MCF 10A (cell line): ENCODE results near the gene ANKRD6. TPM values are rescaled to one million over a fixed set of nuclear protein-coding genes. Genes with fewer than 3 reads are reported as not detected.

ENCODE experiments used
- BruUV-seq: library from RNA; stranded (reverse); fragments of 400-500 nt; replicated peaks from 2 replicates; lab custom pipeline; 2021; lab: Mats Ljungman, UMichigan
- CTCF ChIA-PET: fragments of 300-600 bp; sonication (Branson Sonifier 250); formaldehyde crosslinking; extraction: SDS; loops from one replicate; lab custom pipeline; 2021; ENCODE audit warnings: antibody characterized with exemption, inconsistent platforms; lab: Yijun Ruan, JAX
- POLR2A ChIA-PET: fragments of 300-600, 350-650 bp; sonication (Branson Sonifier 250); formaldehyde crosslinking; extraction: SDS; loops from one replicate; lab custom pipeline; 2020; ENCODE audit warnings: antibody characterized with exemption, inconsistent platforms; lab: Yijun Ruan, JAX
- DNase-seq: peaks from one replicate; pipeline ENCODE4 v3.0.0-alpha.2; 2018; ENCODE audit not compliant: unreplicated experiment
- H3K27ac Mint-ChIP-seq: one replicate; pipeline ENCODE4 v1.8.0; 2022; ENCODE audit warnings: mild to moderate bottlenecking, low read depth, mixed read lengths; ENCODE audit not compliant: unreplicated experiment
- H3K27me3 Mint-ChIP-seq: one replicate; pipeline ENCODE4 v1.8.0; 2022; ENCODE audit warnings: mixed read lengths; ENCODE audit not compliant: insufficient read depth, unreplicated experiment
- H3K36me3 Mint-ChIP-seq: one replicate; pipeline ENCODE4 v1.8.0; 2022; ENCODE audit warnings: mild to moderate bottlenecking, moderate library complexity, mixed read lengths; ENCODE audit not compliant: insufficient read depth, unreplicated experiment
- H3K4me1 Mint-ChIP-seq: one replicate; pipeline ENCODE4 v1.8.0; 2022; ENCODE audit warnings: mixed read lengths; ENCODE audit not compliant: insufficient read depth, unreplicated experiment
- H3K4me3 Mint-ChIP-seq: one replicate; pipeline ENCODE4 v1.8.0; 2022; ENCODE audit warnings: mild to moderate bottlenecking, moderate library complexity, mixed read lengths; ENCODE audit not compliant: unreplicated experiment
- H3K9me3 Mint-ChIP-seq: one replicate; pipeline ENCODE4 v1.8.0; 2022; ENCODE audit warnings: mixed read lengths; ENCODE audit not compliant: unreplicated experiment
- CTCF ChIP-seq: fragments of 200-600 bp; IDR thresholded peaks from one replicate; pipeline ENCODE4 v1.8.0; 2022; ENCODE audit warnings: antibody characterized with exemption, mild to moderate bottlenecking; ENCODE audit not compliant: unreplicated experiment
- intact Hi-C: fragments of 100-400 bp; cut with micrococcal nuclease; formaldehyde crosslinking; loops from 2 replicates; pipeline ENCODE4 v1.14.1; 2022
- total RNA-seq: library from RNA; stranded (reverse); gene quantifications from 2 replicates; pipeline ENCODE4 v1.2.3, GENCODE V29; 2022

Gene ANKRD6
- total RNA-seq, 1 experiment from 2014 or later: 2.1 TPM

- no peak for DNase-seq
- ChIA-PET CTCF (interaction anchor here (0.6 to 2.3 kb wide), 4 partner anchors 28 to 38 kb away, joined by 3 to 8 read pairs (median 4); no protein-coding TSS in a partner anchor), POLR2A (interaction anchor here (1.1 kb wide), 1 partner anchor 33 kb away, joined by 3 read pairs; no protein-coding TSS in a partner anchor)
- Mint-ChIP-seq H3K36me3 (no peaks in the 10 kb centered on the region), H3K27me3 (peaks cover 33% of the 10 kb centered on the region), H3K4me3 (no peak overlapping the region), H3K4me1 (no peaks in the 10 kb centered on the region), H3K27ac (no peak overlapping the region), H3K9me3 (no peaks in the 10 kb centered on the region)
- no TSS peak for BruUV-seq
- intact Hi-C loops: no loop called here
- no peak for TF ChIP-seq CTCF
Measured at GRCh38 chr6:89404512-89404911, 28.4 kb upstream of the ANKRD6 start.

DNA sequence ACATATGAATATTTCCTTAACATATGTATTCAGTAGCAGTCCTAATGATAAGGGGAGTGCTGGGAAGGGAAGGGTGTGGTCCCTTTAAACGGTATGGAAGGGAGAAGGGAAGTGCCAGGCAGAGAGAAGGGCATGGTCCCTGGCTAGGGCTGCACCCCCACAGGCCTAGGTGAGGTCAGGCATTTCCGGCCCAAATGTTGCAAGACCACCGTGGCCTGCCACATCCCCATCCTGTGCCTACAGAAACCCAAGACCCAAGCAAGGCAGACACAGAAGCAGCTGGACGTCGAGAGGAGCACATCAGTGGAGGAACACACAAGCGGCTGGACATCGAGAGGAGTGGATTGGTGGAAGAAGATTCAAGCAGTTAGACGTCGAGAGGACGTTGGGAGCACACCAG, 26.8 kb upstream of the ANKRD6 start:
- POLR2A ChIA-PET: no interaction called here
- Mint-ChIP-seq H3K27me3 (peaks cover 30% of the 10 kb centered on the region), H3K4me3 (no peak overlapping the region), H3K36me3 (no peaks in the 10 kb centered on the region), H3K4me1 (no peaks in the 10 kb centered on the region), H3K27ac (no peak overlapping the region), H3K9me3 (no peaks in the 10 kb centered on the region)
- CTCF ChIA-PET: no interaction called here
- intact Hi-C loops: no loop called here
- no peak for TF ChIP-seq CTCF
- no peak for DNase-seq
- no TSS peak for BruUV-seq

- Mint-ChIP-seq H3K9me3 (no peaks in the 10 kb centered on the region), H3K36me3 (no peaks in the 10 kb centered on the region), H3K27ac (no peak overlapping the region), H3K4me3 (no peak overlapping the region), H3K27me3 (peaks cover 21% of the 10 kb centered on the region), H3K4me1 (no peaks in the 10 kb centered on the region)
- TF ChIP-seq CTCF: no peak
- DNase-seq: no peak
- intact Hi-C loops: no loop called here
- CTCF ChIA-PET: interaction anchor here (0.7 to 0.9 kb wide), 2 partner anchors 37 to 67 kb away, joined by 3 to 5 read pairs; no protein-coding TSS in a partner anchor
- POLR2A ChIA-PET: no interaction called here
- no TSS peak for BruUV-seq
Measured at GRCh38 chr6:89409461-89410035, 23.4 kb upstream of the ANKRD6 start.

GRCh38 chr6:89410231-89410761, 22.7 kb upstream of the ANKRD6 start:
- Mint-ChIP-seq H3K27me3 (peaks cover 27% of the 10 kb centered on the region), H3K4me3 (no peak overlapping the region), H3K4me1 (no peaks in the 10 kb centered on the region), H3K27ac (no peak overlapping the region), H3K36me3 (no peaks in the 10 kb centered on the region), H3K9me3 (no peaks in the 10 kb centered on the region)
- intact Hi-C loops: no loop called here
- ChIA-PET POLR2A (no interaction called here), CTCF (interaction anchor here (1.0 kb wide), 1 partner anchor 38 kb away, joined by 3 read pairs; no protein-coding TSS in a partner anchor)
- no peak for TF ChIP-seq CTCF
- no TSS peak for BruUV-seq
- DNase-seq: no peak
